HG02970 (cell line): Measurements from ENCODE around the gene GET4.
"Not testable (repeated sequence)": the region's sequence is repeated elsewhere in the genome, so short reads cannot be mapped to it uniquely, and the experiment has no call there.

Experiments used
- ATAC-seq: cut with Tn5 transposase; IDR thresholded peaks from one replicate; pipeline ENCODE4 v1.9.1; 2021; ENCODE audit warnings: mild to moderate bottlenecking, moderate library complexity, moderate number of reproducible peaks; ENCODE audit not compliant: unreplicated experiment, low FRiP score

The GET4 gene

DNA sequence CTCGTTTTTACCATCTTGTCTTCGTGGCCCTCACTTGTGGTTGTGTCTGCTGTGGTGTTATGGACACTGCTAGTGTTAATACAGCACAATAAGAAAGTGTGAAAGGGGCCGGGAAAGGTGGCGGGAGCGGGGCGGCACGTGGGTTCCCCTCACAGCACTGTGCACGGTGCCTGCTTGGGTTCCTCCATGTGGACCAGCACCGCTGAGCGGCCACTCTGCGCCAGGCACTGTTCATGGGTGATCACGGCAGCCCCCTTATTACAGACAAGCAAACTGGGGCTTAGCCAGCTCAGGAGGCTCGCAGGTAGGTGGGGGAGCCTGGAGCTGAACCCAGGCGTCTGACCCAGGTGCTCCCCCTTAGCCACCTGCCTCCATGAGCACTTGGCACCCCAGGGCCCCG is 31.8 kb upstream of the GET4 start:
- ATAC-seq = no peak

DNA sequence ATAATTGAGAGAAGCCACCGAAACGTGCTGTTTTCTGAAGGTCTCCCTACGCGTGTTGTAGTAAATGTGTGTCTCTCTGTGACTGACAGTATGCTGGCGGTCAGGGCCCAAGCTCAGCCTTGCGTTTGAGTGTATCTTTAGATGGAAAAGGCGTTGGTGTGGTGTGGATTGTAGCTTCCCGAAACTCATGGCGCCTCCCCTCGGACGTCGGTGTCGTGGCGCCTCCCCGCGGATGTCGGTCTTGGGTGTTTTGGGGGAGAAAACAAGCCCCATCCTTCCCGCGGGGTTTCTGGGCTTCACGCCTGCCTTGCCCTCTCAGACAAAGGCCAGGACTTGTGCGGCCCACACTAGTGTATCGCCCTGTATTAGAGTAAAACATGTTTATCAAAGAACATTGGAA is 31.3 kb upstream of the GET4 start:
- ATAC-seq = no peak

DNA sequence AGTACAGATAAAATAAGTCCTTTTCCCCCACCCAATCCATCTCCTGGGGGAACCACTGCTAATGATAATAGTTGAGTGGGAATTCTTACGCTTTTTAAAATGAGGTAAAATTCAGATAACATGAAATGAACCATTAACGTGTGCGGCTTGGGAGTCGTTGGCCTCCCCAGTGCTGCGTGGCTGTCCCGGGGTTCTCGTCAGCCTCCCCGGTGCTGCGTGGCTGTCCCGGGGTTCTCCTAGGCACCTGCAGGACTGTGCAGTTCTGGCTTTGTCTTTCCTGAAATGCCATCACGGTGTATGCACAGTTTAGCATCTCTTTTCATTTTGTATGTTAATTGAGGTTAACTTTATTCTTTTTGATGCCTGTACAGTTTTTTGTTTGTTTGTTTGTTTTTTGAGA is 30.6 kb upstream of the GET4 start:
- no peak for ATAC-seq

- ATAC-seq = not testable (repeated sequence)
These were observed 29.2 kb upstream of the GET4 start for GRCh38 chr7:846958-847650.

DNA sequence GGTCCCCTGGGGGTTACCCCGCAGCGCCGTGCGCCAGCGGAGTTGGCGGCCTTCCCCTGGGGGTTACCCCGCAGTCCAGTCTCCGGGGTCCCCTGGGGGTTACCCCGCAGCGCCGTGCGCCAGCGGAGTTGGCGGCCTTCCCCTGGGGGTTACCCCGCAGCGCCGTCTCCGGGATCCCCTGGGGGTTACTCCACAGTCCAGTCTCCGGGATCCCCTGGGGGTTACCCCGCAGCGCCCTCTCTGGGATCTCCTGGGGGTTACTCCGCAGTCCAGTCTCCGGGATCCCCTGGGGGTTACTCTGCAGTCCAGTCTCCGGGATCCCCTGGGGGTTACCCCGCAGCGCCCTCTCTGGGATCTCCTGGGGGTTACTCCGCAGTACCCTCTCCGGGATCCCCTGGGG is 28.6 kb upstream of the GET4 start:
- ATAC-seq = not testable (repeated sequence)

- no peak for ATAC-seq
These were observed 27.2 kb upstream of the GET4 start for GRCh38 chr7:849145-849544.

- no peak for ATAC-seq
These were observed 26.6 kb upstream of the GET4 start for GRCh38 chr7:849781-850180.

DNA sequence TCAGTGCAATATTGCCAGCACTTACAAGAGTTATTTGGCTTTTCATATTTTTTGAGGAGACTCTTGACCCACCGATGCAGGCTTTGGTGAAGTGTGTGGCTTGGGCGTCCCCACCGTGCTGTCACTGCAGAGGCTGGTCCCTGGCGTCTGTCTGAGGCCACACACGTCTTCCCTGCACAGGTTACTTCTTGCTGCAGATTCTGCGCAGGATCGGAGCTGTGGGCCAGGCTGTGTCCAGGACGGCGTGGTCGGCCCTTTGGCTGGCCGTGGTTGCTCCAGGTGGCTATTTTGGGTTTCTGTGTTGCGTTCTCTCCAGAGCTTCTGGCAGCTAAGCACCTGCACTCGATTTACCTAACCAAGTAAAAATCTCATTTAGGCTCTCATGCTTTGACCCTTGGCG is 25.1 kb upstream of the GET4 start:
- no peak for ATAC-seq

DNA sequence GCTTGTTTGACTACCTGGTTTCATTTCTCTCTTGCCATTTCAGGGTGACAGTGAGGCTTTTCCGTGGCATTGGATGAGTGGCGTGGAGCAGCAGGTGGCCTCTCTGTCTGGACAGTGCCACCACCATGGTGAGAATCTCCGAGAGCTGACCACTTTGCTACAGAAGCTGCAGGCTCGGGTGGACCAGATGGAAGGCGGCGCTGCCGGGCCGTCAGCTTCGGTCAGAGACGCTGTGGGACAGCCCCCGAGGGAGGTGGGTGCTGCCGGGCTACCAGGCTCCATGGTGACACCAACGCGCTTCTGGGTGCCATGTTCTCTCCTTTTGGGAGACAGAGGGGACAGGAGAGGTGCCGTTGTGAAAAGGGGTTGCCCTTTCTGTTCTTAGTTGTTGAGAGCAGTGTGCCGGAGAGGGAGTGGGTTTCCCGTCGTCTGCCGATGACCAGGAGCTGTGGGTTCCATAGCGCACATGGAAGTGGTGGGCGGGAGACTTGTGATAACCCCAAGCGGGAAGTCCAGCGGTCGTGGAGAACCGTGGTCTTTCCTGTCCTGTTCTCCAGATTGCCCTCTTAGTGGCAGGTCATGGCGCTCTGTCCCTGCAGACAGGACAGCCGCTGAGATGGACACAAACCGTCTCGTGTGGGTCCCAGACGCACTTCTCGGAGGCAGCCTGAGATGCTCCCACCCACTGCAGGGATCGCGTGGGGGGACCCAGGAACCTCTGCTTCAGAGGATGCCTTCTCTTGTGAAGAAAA is 22.8 kb upstream of the GET4 start:
- no peak for ATAC-seq

DNA sequence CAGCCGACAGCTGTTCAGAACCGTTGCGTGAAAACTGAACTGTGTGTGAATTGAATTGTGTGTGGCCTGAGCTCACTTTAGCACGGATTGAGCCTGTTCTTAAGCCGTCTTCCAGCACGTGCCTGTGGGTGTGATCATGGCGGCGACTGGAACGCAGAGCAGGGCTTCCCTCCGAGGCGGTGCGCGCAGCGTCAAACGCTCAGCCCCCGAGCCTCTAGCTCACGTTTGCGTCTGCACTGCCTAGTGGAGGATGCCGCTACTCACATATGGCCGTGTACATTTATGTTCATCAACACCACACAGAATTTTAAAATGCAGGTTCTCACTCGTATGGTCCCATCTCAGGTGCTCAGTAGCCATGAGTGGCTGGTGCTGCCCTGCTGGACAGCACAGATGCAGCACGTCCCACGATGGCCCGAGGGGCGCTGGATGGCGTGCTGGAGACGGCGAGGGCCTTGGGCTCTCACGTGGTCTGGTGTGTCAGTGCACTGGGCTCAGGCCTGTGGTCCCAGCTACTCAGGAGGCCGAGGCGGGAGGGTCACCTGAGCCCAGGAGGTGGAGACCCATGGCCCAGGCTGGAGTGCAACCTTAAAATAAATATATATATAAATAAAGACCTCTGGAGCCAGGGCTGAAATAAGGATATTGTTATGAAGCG is 22.1 kb upstream of the GET4 start:
- no peak for ATAC-seq

DNA sequence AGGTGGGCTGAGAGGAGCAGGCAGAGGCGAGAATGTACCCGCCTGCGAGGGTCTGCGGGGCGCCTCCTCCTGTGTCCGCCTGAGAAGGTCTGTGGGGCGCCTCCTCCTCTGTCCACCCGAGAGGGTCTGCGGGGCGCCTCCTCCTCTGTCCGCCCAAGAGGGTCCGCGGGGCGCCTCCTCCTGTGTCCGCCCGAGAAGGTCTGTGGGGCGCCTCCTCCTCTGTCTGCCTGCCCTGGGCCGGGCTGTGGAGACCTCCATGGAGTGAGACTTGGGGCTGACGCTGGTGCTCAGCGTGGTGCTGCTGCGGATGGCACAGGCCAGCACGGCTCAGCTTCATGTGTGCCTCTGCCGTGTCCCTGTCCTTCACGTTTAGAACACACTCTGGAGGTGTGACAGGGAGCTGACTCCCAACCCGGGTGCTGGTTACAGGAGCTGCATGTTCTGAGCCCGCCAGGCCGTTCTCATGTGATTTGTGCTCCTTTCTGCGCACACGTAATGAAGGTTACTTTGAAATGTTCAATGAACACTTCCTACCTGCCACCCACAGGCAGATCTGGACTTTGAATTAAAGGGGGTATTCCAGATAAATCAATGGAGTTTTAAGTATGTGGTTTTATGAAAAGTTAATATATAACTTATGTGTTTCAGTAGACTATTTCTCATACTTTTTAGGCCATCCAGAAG is 20.5 kb upstream of the GET4 start:
- no peak for ATAC-seq

DNA sequence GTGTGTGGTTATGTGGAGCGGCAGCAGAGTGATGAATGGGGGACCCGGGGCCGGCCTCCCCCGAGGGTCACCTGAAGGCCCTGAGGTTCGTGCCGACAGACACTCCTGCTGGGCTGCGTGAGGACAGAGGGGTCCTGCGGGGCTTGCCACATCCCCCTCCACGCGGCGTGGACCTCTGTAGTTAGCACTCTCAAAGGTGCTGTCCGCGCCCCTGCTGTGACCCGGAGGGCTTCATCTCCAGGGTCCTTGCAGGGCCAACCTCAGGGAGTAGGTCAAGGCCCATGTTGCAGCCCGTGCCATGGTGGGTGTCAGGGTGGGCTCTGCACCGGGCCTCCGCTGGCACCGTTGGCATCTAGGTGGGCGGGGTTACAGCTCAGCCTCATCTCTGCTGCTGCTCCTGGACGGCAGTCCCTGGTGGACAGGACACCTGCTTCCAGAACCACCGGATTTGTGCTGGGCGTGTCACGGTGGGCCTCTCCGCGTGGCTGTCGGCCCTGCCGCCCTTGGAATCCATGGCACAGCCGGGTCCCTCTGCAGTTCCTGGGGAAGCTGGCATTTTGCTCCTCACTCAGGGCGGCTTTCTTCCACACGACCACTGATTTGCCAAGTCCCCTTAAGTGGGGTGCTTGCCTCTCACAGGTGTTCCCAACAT is 19.8 kb upstream of the GET4 start:
- ATAC-seq = no peak

DNA sequence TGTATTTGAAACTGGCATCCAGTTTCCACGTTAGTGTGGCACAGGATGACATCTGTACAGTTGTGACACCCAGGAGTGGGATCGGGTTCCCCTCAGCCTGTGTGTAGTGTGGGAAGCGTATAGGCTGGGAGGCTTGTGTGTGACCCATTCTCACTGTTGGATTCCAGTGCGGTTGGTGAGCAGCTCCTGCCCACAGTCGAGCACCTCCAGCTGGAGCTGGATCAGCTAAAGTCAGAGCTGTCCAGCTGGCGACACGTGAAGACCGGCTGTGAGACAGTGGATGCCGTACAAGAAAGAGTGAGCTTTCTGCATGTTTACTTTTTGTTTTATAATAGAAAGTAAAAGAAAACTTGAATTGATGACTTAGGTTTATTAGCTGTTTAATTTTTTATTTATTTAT is 18.7 kb upstream of the GET4 start:
- no peak for ATAC-seq

DNA sequence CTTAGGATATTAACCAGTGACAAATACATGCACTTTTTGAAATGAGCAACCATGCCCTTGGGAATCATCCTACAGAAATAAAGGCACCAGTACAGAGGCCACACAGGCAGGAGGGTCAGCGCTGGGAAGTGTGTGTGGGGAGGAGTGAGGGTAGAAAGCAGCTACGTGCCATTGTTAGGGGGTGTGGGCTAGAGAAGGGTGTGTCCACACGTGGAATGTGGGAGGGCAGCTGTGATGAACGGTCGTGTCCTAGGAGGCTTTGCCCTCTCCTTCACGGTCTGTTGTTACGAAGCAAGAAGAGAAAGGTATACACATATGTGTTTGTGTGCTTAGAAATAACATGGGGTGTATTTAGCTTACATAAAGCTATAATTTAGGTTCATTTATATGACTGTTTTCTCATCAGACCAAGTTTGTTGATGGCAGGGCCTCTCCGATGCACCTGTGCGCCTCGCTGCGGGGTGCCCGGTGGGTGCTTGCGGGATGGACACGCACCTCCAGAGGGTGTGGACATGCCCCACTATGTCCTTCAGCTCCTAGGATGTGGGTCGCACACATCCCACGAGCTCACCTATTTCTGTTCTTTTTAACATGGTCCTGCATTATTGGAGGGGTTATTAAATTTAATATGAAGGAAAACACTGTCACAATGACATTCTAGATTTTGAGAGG is 16.9 kb upstream of the GET4 start:
- ATAC-seq = no peak

- ATAC-seq = no peak
These were observed 16.2 kb upstream of the GET4 start for GRCh38 chr7:860149-860548.

DNA sequence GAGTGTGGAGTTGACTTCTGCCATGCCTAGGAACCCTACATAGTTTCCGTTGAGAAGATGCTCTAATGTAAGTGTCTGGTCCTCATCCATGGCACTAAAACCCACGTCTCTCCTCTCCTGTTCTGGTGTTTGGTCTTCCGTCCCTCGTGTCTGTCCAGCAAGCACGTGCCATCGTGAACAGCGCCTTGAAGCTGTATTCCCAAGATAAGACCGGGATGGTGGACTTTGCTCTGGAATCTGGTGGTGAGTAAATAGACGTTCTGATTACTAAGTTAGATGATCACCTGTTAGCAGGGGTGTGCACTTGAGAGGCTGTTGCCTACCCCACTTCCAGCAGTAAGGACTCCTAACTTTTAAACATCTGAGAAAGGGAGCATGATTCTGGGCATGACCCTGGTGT is 15.1 kb upstream of the GET4 start:
- ATAC-seq = no peak

GRCh38 chr7:862157-862556 is 14.2 kb upstream of the GET4 start:
- no peak for ATAC-seq

DNA sequence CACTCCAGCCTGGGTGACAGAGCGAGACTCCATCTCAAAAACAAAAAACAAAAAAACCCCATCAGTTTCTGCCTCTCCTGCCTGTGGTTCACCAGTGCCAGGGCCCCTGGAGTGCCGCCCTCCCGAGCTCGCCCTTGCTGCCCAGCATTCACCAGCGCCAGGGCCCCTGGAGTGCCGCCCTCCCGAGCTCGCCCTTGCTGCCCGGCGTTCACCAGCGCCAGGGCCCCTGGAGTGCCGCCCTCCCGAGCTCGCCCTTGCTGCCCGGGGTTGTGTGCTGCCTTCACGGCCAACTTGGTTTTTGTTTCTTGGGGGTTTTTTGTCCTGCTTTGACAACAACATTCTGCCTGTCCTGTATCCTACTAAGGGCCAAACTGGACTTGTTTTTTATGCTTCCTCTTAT is 13.2 kb upstream of the GET4 start:
- ATAC-seq = no peak

DNA sequence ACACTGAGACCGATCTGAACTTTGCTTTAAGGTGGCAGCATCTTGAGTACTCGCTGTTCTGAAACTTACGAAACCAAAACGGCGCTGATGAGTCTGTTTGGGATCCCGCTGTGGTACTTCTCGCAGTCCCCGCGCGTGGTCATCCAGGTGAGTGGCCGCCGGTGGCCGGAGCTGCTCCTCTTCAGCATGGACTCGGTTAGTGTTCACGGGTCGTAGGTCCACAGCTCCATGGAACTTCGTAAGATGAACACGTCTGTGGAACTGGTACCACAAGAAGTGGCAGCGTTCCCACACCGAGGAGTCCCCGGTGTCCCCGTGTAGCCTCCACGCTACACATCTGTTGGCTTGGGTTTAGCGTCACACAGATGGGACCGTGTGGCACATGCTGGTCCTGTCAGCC is 10.4 kb upstream of the GET4 start:
- no peak for ATAC-seq

DNA sequence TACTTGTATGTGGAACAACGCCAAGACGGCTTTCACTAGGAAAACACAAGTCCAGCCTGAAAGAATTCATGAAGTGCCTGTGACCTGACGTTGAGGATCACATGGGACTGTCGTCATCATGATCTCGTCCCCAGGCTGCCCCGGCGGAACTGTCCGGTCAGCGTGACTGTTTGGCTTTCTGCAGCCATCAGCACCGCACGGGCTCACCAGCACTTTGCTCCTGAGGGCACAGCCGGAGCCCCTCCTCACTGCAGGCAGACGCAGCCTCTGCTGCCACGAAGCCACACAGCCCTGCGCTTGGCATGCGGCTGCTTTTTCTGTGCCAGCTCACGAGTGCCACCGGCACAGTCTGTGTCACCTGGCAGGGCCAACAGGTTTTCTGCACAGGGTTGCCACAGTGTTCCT is 9.4 kb upstream of the GET4 start:
- no peak for ATAC-seq
